Activated gamma-delta T cell treated with Interleukin-2 at 50 U/mL for 16 hours (primary cell): ENCODE results near the gene C1S.

ENCODE experiments used
- DNase-seq: peaks from one replicate; pipeline ENCODE4 v3.0.0-alpha.2; 2020

Gene C1S

DNA sequence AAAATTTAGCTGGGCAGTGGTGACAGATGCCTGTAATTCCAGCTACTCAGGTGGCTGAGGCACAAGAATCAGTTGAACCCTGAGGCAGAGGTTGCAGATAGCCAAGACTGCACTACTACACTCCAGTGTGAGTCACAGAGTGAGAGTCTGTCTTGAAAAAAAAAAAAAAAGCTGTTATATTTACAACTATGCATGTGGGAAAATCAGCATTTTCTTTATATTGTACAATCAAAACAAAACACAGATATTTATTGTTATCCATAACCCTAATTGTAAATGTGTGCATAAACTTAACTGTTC, 19.3 kb downstream of the C1S start:
- no peak for DNase-seq

DNA sequence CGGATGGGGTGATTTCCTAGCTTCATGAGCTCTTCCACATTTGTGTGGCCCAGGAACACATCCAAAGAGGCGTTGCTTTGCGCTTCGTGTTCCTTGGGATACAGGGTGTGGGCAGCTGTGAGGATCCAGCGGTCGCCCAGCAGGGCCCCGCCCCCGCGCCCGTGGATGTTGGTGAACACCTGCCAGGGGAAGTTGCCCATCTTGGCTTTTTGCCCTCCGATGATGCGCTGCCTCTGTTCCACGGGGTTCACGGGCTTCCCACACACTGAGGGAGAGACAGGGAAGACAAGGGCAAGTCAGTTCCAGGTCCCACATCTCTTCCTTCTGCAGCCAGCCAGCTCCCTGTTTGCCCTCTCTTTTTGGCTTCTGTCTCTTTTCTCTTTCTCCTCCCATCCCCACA, 20.5 kb downstream of the C1S start:
- DNase-seq: no peak

DNA sequence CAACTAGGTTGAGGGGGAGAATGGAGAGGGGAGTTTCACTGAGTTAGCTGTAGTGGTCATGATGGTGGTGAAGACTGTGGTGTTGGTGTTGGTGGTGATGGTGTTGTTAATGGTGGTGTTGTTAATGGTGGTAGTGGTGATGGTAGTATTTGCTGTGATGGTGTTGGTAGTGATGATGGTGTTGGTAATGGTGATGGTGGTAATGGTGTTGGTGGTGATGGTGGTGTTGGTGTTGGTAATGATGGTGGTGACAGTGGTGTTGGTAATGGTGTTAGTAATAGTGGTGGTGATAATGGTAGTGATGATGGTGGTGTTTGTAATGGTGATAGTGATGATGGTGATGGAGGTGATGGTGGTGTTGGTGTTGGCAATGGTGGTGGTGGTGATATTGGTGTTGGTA, 22.6 kb downstream of the C1S start:
- DNase-seq: no peak

DNA sequence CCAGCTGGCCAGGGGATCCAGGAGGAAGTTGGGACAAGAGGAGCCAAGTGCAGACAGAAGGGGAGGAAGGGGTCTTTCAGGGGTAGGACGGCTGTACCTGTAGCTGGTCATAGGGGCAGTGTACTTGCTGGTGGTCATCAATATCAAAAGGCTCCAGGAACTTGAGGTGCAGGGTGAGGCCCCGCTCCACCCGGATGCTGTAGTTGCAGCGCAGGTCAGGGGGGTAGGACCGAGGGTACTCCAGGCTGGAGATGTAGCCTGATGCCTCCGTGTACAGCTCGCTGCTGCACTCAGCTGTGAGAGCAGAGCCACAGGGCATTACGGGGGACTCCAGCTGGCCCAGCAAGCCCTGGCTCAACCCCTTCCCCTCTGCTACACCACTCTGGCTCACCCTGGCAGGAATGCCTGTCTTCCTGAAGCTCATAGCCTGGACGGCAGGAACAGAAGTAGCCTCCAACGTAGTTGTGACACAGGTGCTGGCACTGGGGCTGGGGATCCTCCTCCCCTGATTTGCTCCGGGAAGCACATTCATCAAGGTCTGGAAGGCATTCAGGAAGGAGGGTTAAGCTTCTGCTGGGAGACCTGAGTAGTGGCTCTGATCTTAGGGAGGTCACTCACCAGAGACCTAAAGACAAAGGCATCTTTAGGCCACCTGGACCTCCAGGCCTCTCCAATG, 28.8 kb downstream of the C1S start:
- DNase-seq: no peak

DNA sequence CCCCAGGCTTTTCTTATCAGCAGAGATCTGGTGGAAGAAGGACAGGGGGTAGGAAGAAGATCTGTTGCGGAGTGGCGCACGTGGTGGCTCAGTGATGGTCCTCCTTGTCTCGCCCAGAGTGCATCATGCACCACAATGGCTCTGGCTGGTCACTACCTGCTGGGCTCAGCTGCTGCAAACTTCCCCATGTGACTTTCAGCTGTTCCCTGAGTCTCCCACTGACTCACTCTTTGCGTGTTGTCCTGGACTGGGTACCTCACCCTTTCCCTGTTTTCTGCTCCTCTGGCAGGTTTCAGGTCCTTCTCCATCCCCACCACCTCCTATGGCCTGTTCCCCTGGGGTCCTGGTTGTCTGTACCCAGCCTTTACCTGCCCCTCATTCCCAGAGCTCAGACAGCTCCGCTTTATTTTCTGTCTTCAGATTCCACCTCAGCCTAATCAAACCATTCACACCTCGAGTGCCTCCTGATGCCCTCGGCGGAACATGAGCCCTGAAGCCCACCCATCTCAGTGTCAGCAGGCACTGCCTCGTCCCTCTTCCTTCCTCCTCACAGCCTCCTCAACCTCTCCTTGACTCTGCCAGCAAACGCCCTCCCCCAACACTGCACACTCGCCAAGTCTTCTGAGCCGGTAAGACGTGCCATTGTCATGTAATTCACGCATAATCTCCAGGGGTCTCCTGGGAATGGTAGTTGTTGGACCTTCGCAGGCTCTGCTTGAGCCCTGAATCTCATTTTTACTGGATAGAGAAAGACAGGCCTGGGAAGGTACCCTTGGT, 29.9 kb downstream of the C1S start:
- DNase-seq: no peak

DNA sequence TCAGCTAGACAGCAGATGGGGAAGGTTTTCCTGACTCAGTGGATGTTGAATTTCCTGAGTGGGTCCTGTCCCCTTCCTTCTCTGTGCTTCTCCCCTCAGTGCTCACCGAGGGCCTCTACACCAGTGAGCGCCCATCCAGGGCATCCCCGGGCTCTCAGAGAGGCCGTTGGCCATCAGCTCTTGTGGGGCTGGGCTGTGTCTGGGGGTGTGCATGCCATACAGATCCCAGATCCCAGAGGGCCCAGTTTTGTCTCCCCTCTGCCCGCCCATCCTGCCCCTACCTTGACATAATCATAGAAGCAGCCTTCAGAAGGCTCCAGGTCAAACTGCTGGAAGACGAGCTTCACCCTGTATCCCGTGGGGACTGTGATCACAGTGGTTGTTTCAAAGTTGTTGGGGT, 30.7 kb downstream of the C1S start:
- DNase-seq: no peak

DNA sequence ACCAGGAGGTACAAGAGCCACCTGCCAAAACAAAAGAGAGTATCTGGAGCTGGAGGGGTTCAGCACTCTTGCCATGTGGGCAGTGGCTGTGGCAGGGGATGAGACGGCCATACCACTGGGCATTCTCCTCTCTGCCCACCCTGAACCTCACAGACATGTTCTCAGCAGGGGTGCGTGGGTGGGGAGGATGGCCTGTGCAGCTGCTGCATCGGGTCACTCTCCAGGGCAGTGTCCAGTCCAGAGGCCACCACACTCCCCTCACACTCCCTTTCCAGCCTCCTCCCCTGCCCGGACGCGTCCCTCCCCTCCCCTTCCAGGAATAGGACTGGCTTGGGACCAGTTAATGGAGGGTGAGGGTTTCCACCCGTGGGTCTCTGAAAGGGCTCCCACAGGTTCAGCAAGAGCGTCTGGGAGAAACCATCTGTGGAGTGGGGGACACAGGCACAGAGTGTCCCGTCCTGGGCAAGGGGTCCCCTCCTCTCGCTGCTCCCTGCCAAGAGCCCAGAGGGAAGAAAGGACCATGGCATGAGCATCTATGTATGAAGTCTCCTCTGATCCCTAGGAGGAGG, 31.2 kb downstream of the C1S start:
- no peak for DNase-seq

DNA sequence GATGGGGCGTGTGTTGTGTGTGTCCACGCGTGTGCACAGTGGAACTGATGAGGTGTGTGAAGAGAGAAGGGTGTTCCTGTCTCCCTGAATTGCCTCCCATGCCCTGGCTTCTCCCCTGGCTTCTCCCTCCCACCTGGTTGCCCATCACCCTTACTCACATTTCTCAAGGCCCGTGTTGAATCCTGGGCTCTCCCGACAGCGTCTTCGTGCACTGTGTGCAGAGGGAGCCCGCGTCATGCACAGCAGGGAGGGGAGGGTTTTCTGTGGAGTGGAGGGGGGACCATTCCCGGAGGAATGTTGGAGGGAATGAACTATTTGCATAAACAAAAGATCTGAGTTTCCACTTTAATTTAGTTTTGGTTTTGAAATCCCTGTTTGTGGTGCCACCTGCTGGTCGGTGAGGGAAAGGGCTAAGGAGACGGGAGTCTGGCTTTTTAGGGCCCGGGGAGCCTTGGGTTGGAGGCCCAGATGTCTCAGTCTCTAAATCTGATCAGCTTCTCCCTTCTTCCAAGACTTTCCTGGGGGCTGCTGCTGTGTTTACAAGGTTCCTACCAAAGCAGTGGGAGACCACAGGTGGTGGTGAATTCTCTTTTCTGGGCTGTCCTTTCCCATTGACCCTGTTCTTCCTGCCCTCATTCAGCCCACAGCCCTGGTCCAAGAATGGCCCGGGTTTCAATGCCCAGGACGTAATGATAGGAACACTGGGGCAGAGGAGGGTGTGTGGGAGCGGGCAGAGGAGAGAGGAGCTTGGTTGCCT, 31.9 kb downstream of the C1S start, which contains the start of gene C1R:
Gene C1R (minus strand): TSS at position 217 of the 757 bp plus-strand sequence. CDS start 57 bp downstream, at position 160.
- DNase-seq: peak; percentile 70

DNA sequence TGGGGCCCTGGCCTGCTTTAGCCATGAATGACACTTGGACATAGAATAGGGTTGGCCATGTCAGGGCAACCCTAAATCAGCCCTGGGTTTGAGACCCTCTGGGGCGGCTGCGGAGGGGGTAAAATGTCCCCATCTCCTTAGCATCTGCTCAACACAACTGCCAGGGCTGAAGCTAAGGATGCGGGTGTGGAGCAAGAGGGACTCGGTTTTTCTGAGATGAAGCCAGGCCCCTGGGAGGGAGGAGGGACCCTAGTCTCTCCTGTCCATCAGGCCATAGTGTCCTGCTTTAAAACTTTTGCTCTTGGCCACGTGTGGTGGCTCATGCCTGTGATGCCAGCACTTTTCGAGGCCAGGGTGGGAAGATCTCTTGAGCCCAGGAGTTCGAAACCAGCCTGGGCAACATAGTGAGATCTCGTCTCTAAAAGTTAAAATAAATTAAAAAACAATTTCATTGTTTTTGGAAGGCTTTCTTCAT, 32.5 kb downstream of the C1S start:
- no peak for DNase-seq

DNA sequence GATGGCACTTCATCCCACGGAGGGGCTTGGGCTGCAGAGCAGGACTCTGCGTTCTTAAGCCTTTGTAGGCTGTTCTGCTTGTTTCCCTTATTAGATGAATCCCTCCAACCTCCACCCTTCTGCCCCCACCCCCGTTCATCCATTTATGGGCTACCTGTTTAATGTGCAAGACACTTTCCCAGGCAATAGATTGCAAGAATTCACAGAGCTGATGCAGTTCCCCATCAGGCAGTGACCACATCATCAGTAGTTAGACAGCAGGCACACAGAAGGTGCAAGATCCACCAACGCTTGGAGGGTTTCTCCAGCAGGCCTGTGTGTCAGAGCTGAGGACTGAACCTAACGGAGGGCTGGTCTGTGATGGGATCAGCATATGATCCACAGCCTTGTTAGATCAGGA, 33.0 kb downstream of the C1S start:
- no peak for DNase-seq

DNA sequence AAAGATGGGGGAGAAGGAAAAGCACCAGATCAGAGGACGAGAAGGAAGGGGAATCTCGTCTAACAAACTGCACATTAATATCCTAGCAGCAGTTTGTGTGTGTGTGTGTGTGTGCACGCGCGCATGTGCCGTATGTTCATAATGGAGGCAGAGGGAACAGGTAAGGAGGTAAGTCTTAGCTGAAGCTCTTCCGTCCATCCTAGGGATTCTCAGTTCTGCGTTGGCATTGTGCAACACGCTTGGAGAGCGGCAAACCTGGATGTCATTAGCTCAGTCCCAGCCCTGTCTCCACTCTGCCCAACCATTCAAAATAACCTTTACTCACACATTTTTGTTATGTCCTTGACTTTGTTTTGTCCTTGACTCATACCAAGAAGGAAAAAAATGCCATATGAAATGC, 33.4 kb downstream of the C1S start:
- DNase-seq: no peak

DNA sequence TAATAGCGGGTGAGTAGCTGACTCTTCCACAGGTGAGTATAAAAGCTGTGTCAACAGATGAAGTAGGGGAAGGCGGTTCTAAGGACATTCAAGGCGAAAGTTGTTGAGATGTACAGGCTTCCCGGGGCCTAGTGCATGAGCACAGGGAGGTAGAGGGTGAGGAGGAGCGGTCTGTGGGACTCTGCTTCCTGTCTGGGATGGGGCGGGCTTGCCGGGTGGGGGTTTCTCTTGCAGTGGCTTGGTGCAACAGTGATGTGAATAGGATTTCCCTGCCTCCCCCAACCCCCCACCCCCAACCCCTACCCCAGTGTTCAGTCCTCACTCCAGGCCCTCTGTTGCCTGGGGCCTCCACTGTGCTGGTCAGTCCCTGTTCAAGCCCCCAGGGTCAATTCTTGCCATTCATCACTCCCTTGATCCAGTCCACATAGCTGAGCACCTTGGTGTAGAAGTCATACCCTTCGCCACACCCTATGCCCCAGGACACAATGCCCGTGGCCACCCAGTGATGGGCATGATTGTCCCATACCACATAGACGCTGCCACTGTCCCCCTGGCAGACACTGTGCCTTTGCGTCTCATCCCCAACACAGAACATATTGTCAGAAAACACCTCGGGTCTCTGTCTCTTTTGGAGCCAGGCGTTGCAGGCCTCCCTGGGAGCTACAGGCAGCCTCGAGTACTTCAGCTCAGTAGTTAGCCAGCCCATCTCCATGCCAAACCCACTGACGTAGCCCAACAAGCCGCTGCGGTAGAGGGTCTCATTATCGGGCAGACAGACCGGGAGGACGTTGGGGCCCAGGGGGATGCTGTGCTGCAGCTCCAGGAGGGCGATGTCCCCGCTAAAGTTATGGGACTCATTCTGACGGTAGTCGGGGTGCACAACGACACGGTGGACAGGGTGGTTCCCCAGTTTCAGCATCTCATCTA, 35.8 kb downstream of the C1S start:
- DNase-seq: no peak

DNA sequence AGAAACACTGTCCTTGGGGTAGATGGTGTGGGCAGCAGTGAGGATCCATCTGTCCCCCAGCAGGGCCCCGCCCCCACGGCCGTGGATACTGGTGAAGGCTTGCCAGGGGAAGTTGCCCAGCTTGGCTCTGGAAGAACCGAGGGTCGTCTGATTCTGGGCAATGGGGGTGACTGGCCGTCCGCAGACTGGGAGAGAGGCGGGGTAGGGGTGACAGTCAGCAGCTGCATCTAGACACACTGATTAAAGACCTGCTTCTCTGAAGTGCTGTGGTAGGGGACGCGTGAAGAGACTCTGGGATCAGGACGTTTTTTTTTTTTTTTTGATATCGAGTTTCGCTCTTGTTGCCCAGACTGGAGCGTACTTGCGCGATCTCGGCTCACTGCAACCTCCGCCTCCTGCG, 36.5 kb downstream of the C1S start:
- DNase-seq: no peak

DNA sequence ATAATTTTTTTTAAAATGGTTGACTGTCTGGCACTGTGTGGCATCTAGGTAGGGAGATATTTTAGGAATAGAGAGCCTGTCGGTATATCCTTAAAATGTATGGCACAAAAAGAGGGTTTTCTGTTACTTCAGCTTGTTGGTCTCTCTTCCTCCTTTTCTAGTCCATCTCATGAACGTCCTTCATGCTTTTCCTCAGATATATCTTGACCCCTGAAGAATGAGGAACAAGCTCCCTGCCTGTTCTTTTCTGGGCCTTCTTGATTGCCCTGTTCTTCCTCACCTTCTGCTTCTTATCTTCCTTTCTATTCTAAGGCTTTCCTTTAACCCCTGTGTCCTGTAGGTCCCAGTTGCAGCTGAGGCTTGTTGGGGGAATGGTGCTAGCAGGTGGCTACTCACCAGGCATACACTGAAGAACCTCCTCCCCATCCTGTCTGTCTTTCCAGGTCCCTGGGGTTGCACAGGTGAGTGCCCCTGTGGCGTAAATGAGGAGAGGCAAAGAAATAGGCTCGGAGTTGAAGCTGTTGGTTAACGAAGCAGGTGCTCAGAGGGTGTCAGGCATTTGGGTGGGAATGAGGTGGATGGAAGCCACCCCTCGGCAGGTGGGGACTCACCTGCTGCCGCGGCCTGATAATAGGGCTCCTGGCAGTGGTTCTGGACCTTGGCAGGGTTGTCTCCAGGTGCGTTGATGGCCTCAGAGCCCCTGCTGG, 38.9 kb downstream of the C1S start:
- DNase-seq: no peak

DNA sequence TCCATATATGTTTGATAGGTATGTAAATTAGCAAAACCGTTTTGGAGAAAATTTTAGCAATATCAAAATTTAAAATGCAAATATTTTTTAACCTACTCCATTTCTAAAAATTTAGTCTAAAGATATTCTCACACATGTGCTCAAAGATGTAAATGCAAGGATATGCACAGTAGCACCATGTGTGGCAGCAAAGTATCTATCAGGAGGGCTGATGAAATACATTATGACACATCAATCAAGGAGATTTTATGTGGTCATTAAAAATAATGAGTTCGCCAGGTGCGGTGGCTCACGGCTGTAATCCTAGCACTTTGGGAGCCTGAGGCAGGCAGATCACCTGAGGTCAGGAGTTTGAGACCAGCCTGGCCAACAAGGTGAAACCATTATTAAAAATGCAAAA, 39.7 kb downstream of the C1S start:
- DNase-seq: no peak

DNA sequence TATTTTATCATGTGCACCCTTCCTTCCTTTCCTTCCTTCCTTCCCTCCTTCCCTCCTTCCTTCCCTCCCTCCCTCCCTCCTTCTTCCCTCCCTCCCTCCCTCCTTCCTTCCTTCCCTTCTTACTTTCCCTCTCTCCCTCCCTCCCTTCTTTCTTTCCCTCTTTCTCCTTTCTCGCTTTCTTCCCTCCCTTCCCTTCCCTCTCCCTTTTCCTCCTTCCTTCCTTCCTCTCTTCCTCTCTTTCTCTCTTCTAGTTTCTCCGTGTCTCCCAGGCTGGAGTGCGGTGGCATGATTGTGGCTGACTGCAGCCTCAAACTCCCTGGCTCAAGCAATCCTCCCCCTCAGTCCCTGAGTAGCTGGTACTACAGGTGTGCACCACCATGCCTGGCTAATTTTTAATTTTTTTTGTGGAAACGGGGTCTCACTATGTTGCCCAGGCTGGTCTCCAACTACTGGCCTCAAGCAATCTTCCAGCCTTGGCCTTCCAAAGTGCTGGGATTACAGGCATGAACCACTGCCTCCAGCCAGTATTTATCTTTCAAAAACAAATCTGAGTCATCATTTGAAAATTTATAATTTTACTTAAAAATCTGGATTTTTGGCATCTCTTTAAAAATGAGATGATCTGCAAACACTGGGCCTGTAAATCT, 40.7 kb downstream of the C1S start:
- no peak for DNase-seq

DNA sequence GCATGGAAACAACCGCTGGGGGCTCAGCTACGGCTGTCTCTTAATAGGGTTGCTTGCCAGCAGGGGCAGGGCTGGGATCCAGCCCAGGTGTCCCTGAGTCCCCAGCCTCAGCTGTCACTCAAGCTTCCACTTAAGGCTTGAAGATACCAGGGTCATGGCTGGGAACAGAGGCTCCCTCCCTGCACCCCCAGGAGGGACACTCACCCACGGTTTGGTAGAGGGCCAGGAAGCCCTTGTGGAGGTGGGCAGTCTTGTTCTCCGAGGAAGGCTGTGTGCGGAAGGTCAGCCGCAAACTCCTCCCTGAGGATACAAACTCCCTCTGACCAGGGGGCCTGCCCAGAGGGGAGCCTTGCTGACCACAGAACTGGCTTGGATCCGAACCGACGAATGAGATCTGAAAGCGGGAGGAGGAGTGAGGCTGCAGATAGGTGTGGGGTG, 41.2 kb downstream of the C1S start:
- no peak for DNase-seq

DNA sequence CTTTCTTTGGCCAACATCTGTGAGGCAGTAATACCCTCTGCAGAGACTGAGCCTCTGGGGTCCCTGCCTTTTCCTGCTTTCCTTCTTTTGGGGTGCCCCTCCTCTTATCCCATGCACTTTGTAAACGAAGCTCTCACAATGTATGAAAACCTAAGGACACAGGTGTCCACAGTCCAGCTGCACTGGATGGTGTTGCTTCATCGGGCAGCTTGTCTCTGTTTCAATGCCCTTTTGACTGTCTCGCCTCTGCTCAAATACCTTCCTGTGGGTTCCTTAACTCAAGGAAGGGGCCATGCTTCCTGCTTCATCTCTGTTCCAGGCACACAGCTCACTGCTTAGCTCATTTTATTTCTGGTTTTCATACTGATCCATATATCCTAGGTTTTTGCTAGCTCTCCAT, 42.1 kb downstream of the C1S start:
- no peak for DNase-seq

DNA sequence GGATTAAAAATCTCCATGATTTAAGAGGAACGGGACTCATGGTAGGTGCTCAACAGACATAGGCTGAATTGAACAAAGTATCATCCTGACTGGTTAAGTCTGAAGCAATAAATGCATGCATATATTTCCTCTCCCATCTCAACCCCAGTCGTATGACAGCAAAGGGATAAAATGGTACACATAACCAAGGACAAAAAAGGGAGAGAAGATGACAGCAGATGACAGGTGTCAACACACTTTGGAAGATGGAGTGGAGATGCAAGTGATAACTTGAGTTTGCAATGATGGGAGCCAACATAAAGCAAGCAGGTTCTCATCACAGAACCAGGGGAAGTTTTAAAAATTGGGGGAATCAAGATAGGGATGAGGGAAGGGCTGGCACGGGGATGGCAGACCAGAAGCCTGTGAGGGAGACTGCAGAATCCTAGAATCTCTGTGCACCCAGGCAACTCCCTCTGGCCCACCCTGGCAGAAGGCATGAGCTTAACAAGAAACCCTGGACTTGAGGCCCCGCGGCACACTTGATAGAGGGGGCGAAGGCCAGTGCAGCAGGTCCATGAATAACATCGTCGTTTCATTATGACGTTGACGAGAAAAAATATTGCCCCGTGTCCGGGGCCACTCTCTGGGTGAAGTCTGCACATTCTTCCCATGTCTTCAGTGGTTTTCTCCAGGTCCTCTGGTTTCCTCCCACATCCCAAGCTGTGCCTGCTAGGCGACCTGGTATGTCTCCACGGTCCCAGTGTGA, 43.5 kb downstream of the C1S start:
- no peak for DNase-seq

DNA sequence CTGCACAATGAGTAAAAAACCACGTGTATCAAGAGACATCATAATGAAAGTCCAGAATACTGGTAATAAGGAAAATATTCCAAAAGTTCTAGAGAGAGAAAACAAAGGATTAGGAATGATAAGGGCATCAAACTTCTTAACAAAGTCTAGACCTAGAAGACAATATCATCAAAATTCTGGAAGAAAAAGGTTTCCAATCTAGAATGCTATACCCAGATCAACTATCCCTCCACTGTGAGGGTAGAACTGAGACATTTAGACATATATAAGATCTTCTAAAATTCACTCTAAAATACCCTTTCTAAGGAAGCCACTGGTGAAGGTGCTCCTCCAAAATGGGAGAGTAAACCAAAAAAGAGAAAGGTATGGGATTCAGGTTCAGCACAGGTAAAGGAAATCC, 45.6 kb downstream of the C1S start:
- no peak for DNase-seq
